DOHH2 (cell line): ENCODE results near the gene FAM78B.

Source experiments
- EZH2phosphoT487 ChIP-seq: fragments of 200-600 bp; sonication (generic); IDR thresholded peaks from 2 replicates; pipeline ENCODE4 v1.6.1; 2017; ENCODE audit warnings: borderline replicate concordance, mild to moderate bottlenecking, antibody characterized with exemption, low read length, moderate library complexity, mixed read lengths
- TF ChIP-seq, protein P1 (sequence below): fragments of 200-600 bp; sonication (generic); IDR thresholded peaks from one replicate; pipeline ENCODE4 v1.5.1; 2014; ENCODE audit warnings: antibody characterized with exemption, mild to moderate bottlenecking, low read depth, low read length; ENCODE audit not compliant: poor library complexity, severe bottlenecking

DNA sequence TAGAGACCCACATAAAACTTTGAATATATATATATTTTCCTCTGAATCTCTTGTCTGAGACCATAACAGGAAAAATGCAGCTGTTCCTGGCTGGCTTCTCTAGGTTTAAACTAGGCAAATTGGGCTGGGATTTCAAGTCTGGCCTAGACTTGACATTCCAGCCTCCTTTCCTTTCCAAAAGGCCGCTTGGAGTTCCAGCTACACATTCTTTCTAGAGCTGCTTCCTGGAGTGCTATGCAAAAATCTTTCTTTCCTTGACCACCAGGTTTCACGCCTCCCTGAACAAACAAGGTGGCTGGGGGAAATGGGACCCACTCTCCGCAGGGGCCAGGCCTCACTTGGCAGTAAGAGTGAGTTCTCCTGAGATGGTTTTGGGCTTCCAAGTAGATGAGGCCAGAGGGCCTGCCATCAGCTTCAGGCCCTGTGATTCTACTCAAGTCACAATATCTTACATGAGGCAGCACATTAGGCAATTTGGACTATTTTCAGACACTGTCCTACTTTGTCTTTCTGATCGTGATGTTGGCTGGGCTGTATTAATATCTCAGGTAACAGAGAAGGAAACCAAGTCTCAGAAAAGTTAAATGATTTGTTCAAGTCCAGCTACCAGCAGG, 102.4 kb downstream of the FAM78B start:
- TF ChIP-seq, protein P1, sequence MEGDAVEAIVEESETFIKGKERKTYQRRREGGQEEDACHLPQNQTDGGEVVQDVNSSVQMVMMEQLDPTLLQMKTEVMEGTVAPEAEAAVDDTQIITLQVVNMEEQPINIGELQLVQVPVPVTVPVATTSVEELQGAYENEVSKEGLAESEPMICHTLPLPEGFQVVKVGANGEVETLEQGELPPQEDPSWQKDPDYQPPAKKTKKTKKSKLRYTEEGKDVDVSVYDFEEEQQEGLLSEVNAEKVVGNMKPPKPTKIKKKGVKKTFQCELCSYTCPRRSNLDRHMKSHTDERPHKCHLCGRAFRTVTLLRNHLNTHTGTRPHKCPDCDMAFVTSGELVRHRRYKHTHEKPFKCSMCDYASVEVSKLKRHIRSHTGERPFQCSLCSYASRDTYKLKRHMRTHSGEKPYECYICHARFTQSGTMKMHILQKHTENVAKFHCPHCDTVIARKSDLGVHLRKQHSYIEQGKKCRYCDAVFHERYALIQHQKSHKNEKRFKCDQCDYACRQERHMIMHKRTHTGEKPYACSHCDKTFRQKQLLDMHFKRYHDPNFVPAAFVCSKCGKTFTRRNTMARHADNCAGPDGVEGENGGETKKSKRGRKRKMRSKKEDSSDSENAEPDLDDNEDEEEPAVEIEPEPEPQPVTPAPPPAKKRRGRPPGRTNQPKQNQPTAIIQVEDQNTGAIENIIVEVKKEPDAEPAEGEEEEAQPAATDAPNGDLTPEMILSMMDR, result no peak
- no peak for TF ChIP-seq EZH2phosphoT487
